Epithelial cell of prostate (primary cell): Measurements from ENCODE around the gene OR14I1.

Experiments
- DNase-seq: peaks from one replicate; pipeline ENCODE4 v3.0.0-alpha.2; 2011; ENCODE audit warnings: low read depth, low spot score
- H3K27ac ChIP-seq: fragments of 450-650 bp; 2 replicates; pipeline ENCODE4 v1.5.1; 2017; ENCODE audit warnings: mild to moderate bottlenecking

The OR14I1 gene

DNA sequence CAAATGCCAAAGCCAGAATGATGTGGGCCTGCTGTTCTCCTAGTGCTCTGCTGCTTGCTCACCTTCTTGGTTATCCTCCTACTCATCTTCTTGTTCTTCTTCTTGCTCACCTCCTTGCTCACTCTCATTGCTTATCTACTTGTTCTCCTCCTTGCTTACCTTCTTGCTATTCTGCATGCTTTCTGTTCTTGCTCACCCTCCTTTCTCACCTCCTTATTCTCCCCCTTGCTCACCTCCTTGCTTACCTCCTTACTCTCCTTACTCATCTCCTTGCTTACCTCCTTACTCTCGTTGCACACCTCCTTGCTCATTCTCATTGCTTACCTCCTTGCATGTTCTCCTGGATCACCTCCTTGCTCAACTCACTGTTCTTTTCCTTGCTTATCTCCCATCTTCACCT lies at the start of gene OR14I1:
Gene OR14I1 (minus strand): TSS at position 53 of the 400 bp plus-strand sequence.
- H3K27ac ChIP-seq, result no peak within 1 kb of the TSS
- no peak for DNase-seq

DNA sequence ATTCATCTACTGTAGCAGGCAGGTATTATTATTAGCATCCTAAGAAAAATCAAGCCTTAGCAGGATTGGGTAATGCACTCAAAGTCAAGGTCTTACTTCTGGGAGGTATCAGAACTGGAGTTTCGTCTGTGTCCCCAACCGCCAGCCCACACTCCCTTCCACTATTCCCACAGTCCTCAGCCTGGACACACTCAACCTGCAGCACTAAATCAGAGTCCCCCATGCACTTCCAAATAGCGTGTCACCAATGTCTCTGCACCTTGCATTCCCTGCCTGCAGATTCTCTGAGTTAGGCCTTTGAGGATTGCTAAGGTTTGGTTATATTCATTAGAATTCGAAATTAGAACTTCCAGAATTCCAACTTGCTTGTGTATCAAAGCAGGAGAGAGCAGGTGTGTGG lies 49.1 kb upstream of the OR14I1 start:
- H3K27ac ChIP-seq, result no peak overlapping the region
- DNase-seq, result no peak

DNA sequence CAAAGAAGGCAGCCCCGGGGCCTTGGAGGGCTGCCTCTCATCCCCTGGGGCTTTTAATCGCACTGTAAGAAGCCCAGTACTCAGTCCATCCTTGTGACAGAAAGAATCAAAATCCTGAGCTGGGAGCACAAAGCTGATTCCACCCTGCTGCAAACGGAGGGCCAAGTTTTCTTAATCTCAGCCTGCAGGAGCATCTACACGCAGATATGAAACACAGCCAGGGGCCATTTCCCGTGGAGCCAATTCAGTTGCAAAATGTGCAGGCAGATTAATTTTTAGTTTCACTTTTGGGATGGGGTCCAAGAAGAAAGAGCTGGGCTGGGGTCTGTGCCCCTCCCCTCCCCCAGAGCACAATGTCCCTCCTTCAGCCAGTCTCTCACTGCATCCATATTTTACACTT lies 48.6 kb upstream of the OR14I1 start:
- no peak for DNase-seq
- no peak overlapping the region for H3K27ac ChIP-seq

DNA sequence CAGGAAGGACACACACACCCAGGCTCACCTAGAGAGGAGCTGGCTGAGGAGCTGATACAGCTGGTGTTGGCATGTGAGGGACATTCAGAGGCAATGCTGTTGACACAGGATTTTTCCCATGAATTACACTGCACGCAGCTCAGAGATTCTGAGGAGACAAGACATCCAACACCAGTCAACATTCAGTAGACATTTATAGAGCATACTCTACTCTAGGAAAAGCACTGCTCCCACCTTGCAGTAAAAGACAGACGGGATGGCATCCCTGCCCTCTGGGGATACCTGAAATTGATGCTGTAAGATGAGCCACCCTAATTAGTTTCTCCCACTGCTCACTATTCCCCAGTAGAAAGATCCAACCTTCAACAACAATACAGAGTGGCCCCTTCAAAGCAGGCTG lies 47.9 kb upstream of the OR14I1 start:
- DNase-seq, result no peak
- H3K27ac ChIP-seq, result no peak overlapping the region

DNA sequence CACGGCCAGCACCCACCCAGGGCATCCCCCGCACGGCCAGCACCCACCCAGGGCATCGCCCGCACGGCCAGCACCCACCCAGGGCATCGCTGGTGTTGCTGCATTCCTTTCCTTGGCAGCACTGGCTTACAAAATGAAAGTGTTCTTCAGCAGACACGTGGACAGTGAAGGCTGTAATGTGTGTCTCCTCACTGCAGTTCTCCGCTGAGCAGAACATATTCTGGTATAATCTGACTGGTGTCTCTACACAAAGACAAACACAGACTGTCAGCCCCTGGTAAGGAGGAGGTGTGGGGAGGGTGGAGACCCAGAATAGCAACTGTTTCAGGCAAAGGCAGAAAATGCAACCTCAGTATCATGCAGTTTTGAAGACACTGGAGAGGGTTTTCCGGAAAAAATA lies 45.6 kb upstream of the OR14I1 start:
- DNase-seq, result no peak
- no peak overlapping the region for H3K27ac ChIP-seq

DNA sequence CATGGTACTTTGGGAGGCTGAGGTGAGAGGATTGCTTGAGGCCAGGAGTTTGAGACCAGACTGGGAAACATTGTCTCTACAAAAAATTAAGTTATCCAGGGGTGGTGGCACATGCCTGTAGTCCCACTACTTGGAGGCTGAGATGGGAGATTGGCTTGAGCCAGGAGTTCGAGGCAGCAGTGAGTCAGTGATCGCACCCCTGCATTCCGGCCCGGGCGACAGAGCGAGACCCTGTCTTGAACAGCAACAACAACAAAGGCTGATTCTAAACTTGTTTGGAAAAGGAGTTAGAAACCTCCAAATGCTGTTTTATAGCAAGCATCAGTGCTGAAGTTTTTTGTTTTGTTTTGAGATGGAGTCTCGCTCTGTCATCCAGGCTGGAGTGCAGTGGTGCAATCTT lies 38.3 kb upstream of the OR14I1 start:
- no peak for DNase-seq
- no peak overlapping the region for H3K27ac ChIP-seq

DNA sequence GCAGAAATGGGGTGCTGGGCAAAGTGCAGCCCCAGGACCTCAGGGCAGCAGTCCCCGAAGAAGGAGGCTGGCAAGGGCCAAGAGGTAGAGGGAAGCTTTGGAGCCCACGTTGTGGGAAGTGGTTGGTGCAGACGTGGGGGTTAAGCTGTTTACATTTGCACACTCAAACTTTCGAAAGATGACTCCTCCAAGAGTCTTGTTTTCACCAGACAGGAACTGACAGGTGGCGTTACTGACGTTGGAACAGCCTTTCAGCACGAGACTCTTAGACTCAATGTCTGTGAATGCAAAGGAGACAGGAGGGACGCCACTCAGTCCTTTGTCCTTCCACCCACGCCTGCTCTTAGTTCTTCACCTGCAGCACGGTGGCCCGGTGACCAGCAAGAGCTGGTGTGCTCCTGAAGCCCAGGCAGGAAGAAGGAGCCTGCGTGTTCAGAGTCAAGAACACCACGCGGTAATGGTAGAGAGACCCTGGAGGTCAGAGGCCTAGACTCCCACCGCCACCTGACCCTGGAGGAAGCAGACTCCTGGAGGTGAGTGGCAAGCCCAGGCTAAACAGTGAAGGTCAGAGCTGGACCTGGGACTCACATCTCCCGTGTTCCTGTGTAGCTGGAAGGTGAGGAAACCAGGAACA lies 37.1 kb upstream of the OR14I1 start:
- no peak overlapping the region for H3K27ac ChIP-seq
- no peak for DNase-seq

DNA sequence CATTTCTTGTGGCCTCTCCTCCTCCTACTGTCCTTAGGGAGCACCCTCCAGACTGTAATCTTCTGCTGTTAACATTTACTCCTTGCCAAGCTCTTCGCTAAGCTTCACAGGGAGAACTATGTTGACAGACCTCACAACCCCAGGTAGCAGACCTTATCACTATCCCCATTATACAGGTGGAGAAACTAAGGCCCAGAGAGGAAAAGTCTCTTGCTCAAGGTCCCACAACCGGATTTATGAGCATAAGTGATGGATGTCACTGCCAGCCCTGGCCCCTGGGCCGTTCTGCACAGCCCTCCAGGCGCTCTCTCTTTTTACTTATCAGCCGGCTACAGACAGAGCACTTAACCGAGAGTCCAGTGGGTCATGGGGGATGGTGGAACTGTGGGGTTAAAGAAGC lies 34.9 kb upstream of the OR14I1 start:
- DNase-seq, result no peak
- H3K27ac ChIP-seq, result no peak overlapping the region

DNA sequence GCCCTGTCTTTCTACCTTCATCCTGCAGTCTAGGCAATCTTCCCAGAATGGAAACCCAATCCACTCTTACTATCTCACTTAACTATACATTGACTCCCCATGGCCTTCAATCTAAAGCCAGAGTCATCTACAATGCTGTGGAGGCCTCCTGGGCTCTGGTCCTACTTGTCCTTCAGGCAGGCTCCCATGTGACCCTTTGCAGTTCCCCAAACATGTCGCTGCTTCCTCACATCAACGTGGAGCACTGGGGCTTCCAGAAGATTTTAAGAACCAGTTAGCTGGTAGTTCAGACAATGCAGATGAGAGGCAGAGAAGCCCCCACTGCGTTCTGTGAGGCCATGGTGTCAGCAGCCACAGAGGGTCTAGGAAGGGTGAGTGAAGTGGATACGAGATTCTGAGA lies 34.4 kb upstream of the OR14I1 start:
- H3K27ac ChIP-seq, result no peak overlapping the region
- no peak for DNase-seq

DNA sequence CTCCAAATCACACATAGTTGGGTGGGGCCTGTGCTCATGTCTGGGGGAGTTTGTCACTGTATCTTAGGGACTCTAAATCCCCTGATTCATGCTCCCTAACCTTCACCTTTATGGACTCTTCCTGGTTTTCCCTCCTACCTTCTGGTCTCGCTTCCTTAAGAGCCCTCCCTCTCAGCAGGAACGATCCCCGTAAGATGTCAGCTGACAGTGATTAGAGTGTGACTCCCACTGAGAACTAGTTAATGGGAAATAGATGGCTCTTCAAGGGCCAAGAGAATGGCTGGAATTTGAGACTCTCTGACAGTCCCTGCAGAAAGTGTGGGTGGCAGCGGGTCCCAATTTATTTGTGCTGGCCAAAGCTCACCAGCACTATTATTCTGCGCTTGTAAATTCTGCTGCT lies 31.0 kb upstream of the OR14I1 start:
- H3K27ac ChIP-seq, result no peak overlapping the region
- DNase-seq, result no peak

DNA sequence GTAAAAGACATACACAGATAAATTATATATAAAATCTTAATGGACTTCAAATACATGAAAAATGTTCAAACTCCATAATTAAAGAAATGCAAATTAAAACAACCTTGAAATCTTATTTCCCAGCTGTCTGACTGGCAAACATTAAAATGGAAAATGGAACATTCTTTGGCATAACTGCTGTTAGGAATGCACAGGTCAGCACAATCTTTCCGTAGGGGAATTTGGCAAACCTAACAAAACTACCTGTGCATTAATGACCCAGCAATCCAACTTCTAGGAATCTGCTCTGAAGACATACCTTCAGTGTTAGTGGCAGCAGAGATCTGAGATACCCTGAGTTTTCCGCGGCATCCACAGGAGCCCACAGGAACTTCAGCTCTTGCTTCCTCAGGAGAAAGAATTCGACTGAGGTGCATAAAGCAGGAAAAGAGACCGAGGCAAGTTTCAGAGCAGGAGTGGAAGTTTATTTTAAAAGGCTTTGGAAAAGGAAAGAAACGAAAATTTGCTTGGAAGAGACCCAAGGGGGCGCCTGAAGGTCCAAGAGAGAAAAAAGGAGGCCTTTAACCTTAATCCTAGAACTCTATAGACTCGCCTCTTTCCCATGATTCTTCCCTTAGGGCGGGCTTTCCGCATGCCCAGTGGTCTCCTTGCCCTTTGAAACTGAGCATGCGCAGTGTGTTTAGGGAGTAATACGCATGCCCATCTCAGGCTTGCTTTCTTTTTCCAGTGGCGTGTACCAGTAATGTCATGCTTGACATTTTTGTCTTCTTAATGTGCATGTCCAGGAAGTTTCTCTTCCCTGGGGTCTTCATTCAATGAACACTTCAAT lies 28.2 kb upstream of the OR14I1 start:
- no peak overlapping the region for H3K27ac ChIP-seq
- no peak for DNase-seq

DNA sequence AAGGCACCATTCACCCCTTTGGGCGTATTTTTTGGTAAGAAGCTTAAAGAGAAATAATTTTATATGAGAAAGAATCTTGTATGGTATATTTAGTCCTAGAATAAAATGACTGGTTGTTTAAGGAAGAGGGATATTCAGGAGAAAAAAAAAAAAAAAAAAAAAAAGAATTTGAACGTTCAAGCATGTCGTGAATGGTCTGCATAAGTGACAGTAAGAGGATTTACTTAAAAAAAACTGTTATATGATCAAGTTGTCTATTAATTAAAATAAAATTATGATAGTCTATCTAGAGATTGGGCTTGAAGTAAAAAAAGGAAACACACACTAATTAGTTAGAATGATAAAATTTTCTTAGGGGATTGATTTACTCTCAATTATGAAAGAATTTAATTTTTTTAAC lies 11.7 kb upstream of the OR14I1 start:
- no peak overlapping the region for H3K27ac ChIP-seq
- DNase-seq, result no peak

DNA sequence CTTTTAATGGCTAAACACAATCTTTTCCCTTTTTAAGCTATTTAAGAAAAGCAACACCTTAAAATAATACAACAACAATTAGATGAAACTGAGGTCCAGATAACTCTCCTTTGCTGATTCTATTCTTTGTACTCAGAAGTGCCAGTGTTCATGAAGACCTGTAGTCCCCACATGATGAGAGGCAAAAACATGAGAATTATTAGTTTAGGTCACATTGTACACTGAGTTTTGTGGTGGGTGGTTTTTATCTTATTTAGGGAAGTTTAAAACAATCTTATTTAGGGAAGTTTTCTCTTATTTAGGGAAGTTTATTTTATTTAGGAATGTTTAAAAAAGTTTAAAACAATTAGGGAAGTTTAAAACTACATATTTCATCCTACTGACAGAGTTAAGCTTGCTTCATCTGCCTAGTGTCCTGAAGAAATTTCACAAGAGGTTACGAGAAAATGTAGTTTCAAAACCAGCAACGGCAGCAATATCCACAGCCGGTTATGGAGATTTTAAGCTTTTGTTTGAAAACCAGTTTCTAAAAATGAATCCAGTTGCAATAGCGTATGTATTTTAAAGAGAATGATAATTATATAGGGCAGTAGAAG lies 7.8 kb upstream of the OR14I1 start:
- no peak overlapping the region for H3K27ac ChIP-seq
- no peak for DNase-seq

DNA sequence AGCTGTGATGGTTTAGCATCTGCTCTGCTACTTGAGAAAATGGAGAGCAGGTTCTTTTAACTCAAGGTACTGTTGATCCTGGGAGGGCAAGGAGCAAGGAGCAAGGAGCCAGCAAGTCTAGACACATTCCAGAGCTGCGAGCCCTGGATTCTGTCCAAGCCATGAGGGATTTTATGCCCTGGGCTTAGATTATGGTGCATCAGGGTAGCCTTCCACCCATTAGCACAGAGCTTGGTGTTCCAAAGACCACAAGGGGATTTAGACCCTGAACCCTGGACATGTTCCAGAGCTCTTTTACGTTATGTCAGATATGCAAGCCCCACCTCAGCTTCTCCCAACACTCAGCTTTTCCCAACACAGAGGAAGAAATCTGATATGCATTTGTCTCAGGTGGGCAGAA lies 2.0 kb upstream of the OR14I1 start:
- no peak for DNase-seq
- H3K27ac ChIP-seq, result no peak overlapping the region

DNA sequence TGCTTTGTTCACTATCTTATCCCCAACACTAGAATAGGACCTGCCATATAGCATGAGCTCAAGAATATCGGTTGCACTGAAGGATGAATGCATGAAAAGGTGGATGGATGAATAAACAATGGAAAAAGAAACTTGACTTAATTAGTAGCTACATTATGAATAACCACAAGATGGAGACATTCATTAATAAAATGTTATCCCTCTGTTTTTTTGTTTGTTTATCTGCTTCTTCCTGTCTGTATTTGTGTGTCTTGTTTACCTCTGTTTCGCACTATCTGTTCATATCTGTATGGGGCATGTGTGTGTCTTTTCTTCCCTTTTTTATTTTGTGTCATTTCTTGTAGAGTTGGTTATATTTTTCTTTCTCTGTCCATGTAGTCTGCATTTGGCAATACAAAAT lies 1.1 kb upstream of the OR14I1 start:
- H3K27ac ChIP-seq, result no peak overlapping the region
- no peak for DNase-seq

DNA sequence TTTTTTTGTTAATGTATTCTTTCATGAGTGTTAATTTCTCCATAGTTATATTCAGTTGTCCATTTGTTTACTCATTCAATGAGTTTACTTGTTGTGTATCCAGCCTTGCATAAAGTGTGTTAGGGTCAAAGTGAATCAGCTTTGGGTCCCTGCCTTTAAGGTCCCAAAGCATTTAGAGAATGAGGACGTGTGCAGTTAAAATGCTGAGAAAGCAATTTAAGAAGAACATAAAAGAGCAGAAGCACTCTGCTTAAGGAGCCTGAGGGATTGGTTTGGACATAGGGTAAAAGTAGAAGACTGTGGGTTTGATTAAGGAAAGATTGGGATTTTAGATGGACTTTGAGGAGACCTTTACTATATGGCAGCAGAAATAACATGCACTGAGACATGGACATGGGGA lies 3.5 kb downstream of the OR14I1 start:
- no peak for DNase-seq

DNA sequence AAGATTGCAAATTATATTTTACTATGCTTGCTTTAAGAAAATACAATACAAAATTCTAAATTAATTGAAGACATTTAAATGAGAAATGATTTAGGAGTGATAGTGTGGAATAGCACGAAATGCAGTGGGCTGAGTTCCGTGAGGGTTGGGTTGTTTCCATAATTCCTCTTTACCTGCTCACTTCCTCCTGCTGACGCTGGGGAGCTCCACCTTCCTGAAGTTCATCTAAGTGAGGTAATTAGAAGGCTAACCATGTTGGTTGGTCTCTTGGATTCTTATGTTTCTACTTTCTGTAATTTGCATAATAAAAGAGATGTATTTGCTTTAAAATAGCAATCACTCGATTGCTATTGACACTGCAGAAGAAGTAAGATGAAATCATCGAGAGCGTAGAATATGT lies 4.7 kb downstream of the OR14I1 start:
- no peak overlapping the region for H3K27ac ChIP-seq
- DNase-seq, result no peak

More for the DNA sequence above, 3.5 kb downstream of the OR14I1 start:
- H3K27ac ChIP-seq, result no peak overlapping the region

DNA sequence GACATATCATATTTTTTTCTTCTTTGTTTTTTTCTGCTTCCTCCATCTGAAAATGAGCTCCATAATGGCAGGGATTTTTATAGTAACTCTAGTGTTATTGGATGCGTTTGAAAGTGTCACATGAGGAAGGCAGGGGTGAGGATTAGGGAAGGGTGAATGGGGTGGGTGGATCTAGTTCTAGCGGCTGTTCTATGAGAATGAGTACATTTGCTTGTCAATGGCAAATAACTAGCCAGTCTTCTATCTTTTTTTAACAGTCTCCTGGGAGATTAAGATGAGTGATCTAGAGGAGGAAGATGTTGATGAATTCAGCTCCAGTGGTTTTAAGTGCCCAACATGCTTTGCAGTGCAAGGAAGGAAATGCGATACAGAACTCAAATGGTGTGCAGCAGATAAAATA lies 5.8 kb downstream of the OR14I1 start:
- DNase-seq, result no peak
- no peak overlapping the region for H3K27ac ChIP-seq

DNA sequence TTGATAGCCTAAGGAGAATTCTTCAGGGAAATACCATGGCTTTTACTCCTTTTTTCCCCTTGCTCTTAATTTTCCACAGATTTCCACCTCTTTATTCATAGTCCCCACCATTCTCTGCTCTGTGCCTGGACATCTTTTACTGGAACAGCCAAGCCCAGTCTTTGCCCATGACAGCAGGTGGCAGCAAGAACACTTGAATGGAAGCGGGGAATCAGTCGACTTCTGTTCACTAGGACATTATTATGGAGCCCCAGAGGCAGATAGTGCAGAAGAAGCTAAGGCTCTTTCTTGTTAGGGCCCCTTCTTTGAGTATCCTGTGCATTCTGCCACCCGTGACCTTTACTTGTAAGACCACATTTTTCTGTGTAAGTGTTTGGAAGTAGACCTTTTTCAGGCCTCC lies 6.3 kb downstream of the OR14I1 start:
- H3K27ac ChIP-seq, result no peak overlapping the region
- no peak for DNase-seq

DNA sequence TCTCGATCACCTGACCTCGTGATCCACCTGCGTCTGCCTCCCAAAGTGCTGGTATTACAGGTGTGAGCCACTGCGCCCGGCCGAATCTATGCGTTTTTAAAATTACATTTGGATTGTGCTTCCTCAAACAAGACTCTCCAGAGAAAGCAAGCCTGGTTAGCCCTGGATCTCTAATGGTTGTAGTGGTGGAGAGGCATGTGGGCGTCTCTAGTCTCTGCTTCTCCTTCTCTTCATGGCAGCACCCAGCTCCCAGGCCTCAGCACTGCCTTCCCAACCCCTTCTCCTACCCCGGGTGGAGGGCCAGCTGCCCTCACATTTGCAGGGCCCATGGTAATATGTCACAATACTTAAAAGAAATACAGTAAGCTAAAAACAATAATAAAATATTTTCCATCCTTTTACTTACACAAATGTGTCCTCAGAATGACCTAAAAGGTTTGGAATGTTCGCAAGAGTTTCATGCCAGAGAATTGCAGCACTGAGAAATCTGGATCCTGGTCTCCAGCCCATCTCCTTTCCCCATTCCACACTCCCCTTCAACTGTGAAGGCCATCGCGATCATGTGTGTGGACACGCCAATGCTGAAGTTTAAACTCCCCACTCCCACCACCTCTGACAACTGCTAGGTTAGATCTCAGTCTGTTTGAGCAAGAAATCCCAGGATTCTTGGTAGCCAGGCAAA lies 7.0 kb downstream of the OR14I1 start:
- no peak for DNase-seq

DNA sequence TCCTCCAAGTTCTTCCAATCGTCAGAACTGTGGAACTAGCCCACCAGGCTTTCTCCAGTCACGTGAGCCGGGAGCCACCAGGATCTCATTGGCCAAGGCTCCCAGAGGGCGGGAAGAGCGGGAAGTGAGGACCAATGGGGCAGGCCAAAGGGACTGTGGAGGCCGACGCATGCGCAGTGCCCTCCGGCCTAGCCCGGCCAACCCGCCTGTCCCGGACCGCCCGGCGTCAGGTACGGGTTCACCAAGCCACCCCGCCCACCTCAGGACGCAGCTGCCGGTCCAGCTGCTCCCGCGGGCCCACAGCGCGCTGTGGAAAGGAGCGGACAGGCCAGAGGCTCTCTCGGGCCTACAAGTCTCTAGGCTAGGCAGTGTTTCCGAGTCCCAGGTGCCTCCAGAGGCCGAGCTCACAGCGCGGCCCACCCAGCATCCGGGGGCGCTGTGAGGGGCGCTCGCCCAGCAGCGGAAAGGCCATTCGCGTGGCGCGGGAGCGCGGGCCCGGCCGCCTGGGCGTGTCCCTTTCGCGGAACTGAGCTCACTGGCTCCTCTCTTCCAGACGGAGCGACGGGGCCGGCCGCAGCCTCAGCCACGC lies 10.9 kb downstream of the OR14I1 start:
- H3K27ac ChIP-seq, result no peak overlapping the region
- DNase-seq, result no peak

More for the DNA sequence above, 7.0 kb downstream of the OR14I1 start:
- no peak overlapping the region for H3K27ac ChIP-seq
